Renal cortical epithelial cell (primary cell): ENCODE measurements around the gene ZMYM3. TPM values are rescaled to one million over a fixed set of nuclear protein-coding genes. Genes with fewer than 3 reads are reported as not detected.

ENCODE experiments used
- DNase-seq: peaks from one replicate; pipeline ENCODE4 v3.0.0-alpha.2; 2011; ENCODE audit warnings: low read depth
- total RNA-seq: library from RNA; depleted of rRNA; stranded (reverse); fragments of >200 nt; gene quantifications from 2 replicates; pipeline ENCODE4 v1.2.3, GENCODE V29; 2014

The ZMYM3 gene
- total RNA-seq, 1 donor from 2014 or later = 25.1 TPM

DNA sequence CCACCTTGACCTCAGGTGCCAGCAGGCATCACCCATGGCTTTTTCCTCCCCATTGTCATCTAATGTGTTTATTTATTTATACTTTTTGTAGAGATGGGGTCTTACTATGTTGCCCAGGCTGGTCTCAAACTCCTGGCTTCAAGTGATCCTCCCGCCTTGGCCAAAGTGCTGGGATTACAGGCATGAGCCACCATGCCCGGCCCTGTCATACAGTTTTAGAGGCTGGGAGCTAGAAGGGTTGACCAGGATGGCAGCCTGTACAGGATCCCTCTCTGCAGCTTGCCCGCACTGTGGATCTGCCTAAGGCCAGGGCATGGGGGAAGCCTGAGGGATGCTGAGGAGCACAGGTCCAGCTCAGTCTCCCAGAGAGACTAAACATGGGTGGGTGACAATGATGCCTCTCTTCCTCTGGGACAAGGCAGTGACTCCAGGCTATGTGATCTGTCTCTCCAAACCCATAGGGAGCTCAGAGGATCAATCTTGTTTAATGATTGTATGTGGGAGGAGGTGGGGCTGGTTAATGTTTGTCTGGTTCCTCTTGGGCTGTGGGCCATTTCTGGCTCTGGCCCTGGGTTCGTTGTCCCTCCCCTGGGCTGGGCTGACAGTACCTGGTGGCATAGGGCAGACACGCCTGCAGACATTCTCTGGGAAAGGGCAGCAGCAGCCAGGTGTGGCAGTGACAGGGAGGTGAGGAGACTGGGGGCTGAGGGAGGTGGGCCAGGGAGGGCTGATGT is 39.2 kb downstream of the ZMYM3 start:
- peak; percentile 44 for DNase-seq

DNA sequence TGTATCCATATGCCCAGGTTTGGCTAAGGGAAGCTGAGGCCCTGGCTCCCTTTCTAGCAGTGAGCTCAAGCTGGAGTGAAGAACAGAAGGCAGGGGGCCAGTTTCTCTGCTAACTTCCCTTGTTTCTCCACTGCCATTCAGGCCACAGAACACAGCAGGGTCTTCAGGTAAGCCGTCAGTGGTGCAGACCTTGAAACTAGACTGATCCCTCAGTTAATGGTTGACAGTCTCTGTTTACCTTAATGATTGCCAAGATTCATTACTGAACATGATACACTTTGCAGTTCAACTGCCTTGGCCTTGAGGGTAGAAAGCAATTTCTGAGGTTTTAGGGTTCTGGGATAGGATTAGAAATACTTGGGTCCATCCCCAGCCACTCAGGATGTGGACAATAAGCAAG is 39.8 kb downstream of the ZMYM3 start:
- DNase-seq = peak; percentile 24

DNA sequence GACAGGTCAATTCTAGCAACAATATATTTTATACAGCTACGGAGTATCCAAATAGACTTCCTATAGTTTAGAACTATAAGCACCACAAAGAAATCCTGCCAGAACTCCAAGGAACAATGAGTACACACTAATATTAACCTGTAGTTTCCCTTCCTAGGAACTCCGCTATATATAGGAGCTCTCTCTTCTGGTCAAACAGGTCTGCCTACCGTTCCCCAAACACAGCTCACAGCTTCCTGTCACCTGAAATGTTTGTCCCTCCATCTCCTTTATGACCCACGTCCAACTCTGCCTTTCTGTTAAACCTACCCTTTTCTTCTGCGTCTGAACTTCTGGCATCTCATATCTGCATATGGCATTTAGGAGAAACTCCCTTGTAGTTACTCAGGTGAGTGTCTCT is 41.4 kb downstream of the ZMYM3 start:
- DNase-seq = no peak

DNA sequence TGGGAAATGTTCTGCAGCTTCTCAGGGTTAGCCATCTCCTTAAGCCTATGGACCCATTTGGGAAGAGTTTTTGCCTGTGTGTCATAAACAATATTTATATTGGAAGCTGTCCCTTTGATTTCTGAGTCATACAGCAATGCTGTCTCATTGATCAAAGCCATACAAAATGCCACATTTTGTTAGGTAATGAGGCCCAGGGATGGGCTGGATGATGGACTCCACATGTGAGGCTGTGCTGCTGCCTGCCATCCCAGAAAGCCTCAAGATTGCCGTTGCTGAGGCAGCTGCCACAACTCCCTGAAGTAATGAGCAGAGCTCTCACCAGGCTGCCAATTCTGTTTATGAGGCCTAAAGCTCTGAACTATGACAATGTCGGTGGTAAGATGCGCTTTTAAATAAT is 43.1 kb downstream of the ZMYM3 start:
- no peak for DNase-seq

DNA sequence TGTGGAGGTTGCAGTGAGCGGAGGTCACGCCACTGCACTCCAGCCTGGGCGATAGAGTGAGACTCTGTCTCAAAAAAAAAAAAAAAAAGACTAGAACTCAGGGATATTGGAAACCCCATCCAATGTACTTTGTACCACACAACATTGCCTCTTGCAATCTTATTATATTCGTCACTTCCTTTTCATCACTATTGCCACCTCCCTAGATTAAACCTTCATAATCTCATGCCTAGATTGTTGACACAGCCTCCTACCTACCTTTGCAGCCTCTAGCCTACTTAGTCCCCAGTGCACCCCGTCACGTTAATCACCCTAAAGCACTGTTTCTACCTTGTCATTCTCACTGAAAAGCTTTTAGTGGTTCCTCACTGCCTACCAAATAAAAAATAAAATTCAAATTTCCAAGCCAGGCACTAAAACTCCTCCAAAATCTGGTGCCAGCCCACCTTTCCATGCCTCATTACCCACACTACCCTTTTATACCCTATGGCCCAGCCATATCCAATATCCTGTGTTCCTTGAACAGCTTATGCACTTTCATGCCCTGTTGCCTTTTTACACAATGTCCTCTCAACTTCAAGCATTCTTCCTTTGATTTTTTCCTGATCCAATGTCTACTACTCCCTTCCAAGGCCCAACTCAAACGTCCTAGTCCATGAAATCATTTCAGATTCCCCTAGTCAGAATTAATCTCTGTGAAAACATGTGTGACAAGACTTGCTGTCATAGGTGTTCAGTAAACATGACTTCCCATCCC is 54.5 kb downstream of the ZMYM3 start:
- DNase-seq = no peak

DNA sequence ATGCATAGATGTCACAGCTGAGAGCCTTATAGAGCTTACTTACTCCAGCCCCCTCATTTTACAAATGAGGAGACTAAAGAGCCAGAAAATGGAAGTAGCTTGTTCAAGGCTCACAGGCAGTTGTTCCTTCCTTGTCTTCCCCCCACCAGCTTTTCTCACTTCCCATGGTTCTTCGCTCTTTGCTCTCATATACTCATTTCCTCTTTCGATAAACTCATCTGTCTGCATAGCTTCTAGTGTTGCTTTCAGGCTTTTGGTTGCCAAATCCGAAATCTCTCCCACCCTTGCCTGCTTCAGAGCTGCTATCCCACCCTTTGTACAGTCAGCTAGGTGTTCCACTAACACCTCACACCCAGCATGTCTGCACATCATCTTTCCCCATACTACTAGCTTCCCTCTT is 55.9 kb downstream of the ZMYM3 start:
- DNase-seq = no peak

DNA sequence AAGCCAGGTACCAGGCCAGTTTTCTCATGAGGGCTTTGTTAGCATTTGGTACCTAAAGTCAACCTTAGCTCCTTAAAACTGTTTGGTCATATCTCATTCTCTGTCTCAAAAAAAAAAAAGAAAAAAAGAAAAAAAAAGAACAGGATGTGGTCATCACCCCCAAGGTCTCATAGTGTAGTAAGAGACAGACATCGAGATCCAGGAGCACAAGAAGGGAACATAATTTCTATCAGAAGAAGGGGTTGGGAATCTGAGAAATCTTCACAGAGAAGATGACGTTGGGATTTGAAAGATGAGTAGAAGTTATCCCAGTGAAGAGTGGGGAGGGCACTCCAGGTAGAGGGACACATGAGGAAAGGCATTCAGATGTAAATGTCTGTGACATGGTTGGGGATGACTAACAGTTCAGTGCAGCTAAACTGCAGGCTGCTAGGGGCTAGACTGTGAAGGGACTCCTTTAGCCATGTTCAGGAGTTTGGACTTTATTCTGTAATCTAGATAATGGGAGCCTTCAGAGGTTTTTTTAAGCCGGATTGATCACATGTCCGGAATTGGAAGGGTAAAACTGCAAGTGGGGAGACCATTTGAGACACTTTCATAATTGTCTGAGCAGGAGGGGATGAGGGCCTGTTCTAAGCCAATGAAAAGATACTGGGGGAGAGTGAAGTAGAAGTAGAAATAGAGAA is 57.8 kb downstream of the ZMYM3 start:
- no peak for DNase-seq

DNA sequence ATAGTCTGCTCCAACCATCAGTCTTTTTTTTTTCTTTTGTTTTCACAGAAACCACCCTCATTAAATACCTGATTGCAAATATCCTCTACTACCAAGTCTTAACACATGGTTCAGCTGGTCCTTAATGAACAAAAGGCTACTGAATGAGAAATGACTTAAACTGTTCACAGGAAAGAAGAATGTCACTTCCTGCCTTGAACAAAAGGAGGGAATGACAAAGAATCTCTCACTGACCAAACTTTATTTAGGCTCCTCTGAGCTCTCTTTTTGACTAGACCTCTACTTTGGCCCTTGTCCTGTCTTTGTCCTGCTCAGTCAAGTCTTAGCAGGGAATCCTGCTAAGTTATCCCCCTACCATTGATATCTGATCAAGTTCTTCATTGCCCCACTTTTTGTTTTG is 62.7 kb downstream of the ZMYM3 start:
- DNase-seq = no peak

Other genes with a start within 250 kb of the ZMYM3 start
- 66.9 and 76.5 TPM in 2 replicates for gene SNX12, start 185.8 kb downstream of the ZMYM3 start, total RNA-seq
- gene FOXO4, start 158.3 kb downstream of the ZMYM3 start, total RNA-seq = 3.8 and 6.5 TPM in 2 replicates
- gene CXorf65, start 147.4 kb downstream of the ZMYM3 start, total RNA-seq = not detected in 2 replicates
- not detected in 2 replicates for gene IL2RG, start 142.6 kb downstream of the ZMYM3 start, total RNA-seq
- gene MED12, start 135.5 kb downstream of the ZMYM3 start, total RNA-seq = 9.6 and 42.5 TPM in 2 replicates
- 0.15 TPM in 1 of 2 replicates, not detected in the other for gene NLGN3, start 109.3 kb downstream of the ZMYM3 start, total RNA-seq
- 0.35 and 0.55 TPM in 2 replicates for gene GJB1, start 30.9 kb downstream of the ZMYM3 start, total RNA-seq
- 409 and 442 TPM in 2 replicates for gene NONO, start 29.5 kb upstream of the ZMYM3 start, total RNA-seq
- gene ITGB1BP2, start 47.6 kb upstream of the ZMYM3 start, total RNA-seq = 0.17 and 1.1 TPM in 2 replicates
- 17.5 and 68.4 TPM in 2 replicates for gene TAF1, start 112.2 kb upstream of the ZMYM3 start, total RNA-seq